ENCODE results near the gene RNASEH1. TPM values are rescaled to one million over a fixed set of nuclear protein-coding genes. Genes with fewer than 3 reads are reported as not detected.

The RNASEH1 gene
- total and polyA plus RNA-seq, 2 of the 13 experiments (the other 11 are each of a cell fraction or from before 2014, with no cell fraction given): 14.5 to 57.4 TPM

DNA sequence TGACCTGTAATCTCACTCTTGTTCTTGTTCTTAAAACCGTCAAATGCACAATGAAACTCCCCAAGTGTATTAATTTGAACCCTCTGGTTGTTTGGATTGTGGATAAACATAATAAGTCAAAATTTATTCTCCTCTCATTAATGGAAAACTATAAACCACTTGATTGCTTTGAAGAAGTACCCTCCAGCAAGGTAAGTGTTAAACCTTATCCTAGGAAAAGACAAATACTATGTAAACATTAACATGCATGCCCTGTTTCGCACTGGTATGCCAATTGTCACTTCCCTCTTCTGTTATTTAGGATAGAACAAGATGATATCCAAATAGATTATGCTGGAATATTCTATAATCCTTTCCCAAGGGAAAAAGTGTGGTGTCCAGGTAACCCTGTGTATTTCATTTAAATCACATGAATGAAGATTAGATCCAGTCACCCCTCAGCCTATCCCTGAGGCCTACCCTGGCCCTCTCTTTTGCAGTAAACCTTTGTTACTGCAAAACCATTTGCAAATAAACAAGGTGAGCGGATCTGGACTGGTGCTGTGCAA, 40.1 kb downstream of the RNASEH1 start (continued):
- no peak for TF ChIP-seq ZZZ3 (CRISPR knock-in tag; IDR thresholded peaks at IDR 0.05; ENCODE audit: borderline replicate concordance)
- TF ChIP-seq FOXP1 (IDR thresholded peaks at IDR 0.05): no peak
- peak; percentile 66 for TF ChIP-seq FOXP1 (CRISPR knock-in tag; IDR thresholded peaks at IDR 0.05)
- peak; percentile 41; the same call in 1 of the 2 replicates for TF ChIP-seq ZSCAN9 (CRISPR knock-in tag; IDR thresholded peaks at IDR 0.05; ENCODE audit: borderline replicate concordance)
- TF ChIP-seq TARDBP (CRISPR knock-in tag; IDR thresholded peaks at IDR 0.05): peak; percentile 68; the same call in 1 of the 2 replicates
- TF ChIP-seq ZNF382 (CRISPR knock-in tag; IDR thresholded peaks at IDR 0.05; ENCODE audit: borderline replicate concordance): no peak
- no peak for TF ChIP-seq ZNF678 (CRISPR knock-in tag; IDR thresholded peaks at IDR 0.05)
- TF ChIP-seq, protein P1, sequence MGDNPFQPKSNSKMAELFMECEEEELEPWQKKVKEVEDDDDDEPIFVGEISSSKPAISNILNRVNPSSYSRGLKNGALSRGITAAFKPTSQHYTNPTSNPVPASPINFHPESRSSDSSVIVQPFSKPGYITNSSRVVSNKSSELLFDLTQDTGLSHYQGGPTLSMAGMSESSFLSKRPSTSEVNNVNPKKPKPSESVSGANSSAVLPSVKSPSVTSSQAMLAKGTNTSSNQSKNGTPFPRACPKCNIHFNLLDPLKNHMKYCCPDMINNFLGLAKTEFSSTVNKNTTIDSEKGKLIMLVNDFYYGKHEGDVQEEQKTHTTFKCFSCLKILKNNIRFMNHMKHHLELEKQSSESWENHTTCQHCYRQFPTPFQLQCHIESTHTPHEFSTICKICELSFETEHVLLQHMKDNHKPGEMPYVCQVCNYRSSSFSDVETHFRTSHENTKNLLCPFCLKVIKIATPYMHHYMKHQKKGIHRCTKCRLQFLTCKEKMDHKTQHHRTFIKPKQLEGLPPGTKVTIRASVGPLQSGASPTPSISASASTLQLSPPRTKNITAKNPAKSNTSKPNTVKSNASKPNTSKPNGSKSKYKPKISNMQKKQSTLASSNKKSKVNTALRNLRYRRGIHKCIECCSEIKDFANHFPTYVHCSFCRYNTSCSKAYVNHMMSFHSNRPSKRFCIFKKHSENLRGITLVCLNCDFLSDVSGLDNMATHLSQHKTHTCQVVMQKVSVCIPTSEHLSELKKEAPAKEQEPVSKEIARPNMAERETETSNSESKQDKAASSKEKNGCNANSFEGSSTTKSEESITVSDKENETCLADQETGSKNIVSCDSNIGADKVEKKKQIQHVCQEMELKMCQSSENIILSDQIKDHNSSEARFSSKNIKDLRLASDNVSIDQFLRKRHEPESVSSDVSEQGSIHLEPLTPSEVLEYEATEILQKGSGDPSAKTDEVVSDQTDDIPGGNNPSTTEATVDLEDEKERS (CRISPR knock-in tag; IDR thresholded peaks at IDR 0.05): peak; percentile 84; the same call in 1 of the 2 replicates
- TF ChIP-seq, protein P2, sequence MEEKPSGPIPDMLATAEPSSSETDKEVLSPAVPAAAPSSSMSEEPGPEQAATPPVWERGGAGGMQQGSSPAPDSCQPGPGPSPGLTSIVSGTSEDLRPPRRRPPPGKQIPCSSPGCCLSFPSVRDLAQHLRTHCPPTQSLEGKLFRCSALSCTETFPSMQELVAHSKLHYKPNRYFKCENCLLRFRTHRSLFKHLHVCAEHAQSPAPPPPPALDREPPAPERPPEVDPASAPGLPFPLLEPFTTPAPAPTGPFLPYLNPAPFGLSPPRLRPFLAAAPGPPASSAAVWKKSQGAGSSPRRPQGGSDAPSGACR (CRISPR knock-in tag; IDR thresholded peaks at IDR 0.05): 0 out of 2 replicates have a peak, but pooled peaks have one; percentile 53
- no peak for TF ChIP-seq CREB1 (IDR thresholded peaks at IDR 0.05)
- peak; percentile 67; the same call in 1 of the 2 replicates for TF ChIP-seq CREB1 (CRISPR knock-in tag; IDR thresholded peaks at IDR 0.05)
- TF ChIP-seq FOXA1 (IDR thresholded peaks at IDR 0.05): no peak
- TF ChIP-seq FOXA1 (CRISPR knock-in tag; IDR thresholded peaks at IDR 0.05): peak; percentile 51; the same call in 1 of the 2 replicates
- no peak for TF ChIP-seq STAG1 (CRISPR knock-in tag; IDR thresholded peaks at IDR 0.05)
- TF ChIP-seq IRF2 (CRISPR knock-in tag; IDR thresholded peaks at IDR 0.05): peak; percentile 16; the same call in 1 of the 2 replicates
- TF ChIP-seq, protein P3, sequence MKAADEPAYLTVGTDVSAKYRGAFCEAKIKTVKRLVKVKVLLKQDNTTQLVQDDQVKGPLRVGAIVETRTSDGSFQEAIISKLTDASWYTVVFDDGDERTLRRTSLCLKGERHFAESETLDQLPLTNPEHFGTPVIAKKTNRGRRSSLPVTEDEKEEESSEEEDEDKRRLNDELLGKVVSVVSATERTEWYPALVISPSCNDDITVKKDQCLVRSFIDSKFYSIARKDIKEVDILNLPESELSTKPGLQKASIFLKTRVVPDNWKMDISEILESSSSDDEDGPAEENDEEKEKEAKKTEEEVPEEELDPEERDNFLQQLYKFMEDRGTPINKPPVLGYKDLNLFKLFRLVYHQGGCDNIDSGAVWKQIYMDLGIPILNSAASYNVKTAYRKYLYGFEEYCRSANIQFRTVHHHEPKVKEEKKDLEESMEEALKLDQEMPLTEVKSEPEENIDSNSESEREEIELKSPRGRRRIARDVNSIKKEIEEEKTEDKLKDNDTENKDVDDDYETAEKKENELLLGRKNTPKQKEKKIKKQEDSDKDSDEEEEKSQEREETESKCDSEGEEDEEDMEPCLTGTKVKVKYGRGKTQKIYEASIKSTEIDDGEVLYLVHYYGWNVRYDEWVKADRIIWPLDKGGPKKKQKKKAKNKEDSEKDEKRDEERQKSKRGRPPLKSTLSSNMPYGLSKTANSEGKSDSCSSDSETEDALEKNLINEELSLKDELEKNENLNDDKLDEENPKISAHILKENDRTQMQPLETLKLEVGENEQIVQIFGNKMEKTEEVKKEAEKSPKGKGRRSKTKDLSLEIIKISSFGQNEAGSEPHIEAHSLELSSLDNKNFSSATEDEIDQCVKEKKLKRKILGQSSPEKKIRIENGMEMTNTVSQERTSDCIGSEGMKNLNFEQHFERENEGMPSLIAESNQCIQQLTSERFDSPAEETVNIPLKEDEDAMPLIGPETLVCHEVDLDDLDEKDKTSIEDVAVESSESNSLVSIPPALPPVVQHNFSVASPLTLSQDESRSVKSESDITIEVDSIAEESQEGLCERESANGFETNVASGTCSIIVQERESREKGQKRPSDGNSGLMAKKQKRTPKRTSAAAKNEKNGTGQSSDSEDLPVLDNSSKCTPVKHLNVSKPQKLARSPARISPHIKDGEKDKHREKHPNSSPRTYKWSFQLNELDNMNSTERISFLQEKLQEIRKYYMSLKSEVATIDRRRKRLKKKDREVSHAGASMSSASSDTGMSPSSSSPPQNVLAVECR (CRISPR knock-in tag; IDR thresholded peaks at IDR 0.05; ENCODE audit: borderline replicate concordance): peak; percentile 69; the same call in 1 of the 2 replicates
- no peak for TF ChIP-seq NFYB (CRISPR knock-in tag; IDR thresholded peaks at IDR 0.05)
- peak; percentile 10; the same call in 1 of the 2 replicates for TF ChIP-seq SIX4 (CRISPR knock-in tag; IDR thresholded peaks at IDR 0.05)
- TF ChIP-seq ZNF552 (CRISPR knock-in tag; IDR thresholded peaks at IDR 0.05; ENCODE audit: borderline replicate concordance): no peak
- TF ChIP-seq, protein P4, sequence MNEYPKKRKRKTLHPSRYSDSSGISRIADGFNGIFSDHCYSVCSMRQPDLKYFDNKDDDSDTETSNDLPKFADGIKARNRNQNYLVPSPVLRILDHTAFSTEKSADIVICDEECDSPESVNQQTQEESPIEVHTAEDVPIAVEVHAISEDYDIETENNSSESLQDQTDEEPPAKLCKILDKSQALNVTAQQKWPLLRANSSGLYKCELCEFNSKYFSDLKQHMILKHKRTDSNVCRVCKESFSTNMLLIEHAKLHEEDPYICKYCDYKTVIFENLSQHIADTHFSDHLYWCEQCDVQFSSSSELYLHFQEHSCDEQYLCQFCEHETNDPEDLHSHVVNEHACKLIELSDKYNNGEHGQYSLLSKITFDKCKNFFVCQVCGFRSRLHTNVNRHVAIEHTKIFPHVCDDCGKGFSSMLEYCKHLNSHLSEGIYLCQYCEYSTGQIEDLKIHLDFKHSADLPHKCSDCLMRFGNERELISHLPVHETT (CRISPR knock-in tag; conservative IDR thresholded peaks at IDR 0.05): 0 out of 2 replicates have a peak, but pooled peaks have one; percentile 35

Measured in HepG2 (cell line).